Measurements from ENCODE around the gene WBP4. TPM values are rescaled to one million over a fixed set of nuclear protein-coding genes. Genes with fewer than 3 reads are reported as not detected.

Gene WBP4
- total and polyA plus RNA-seq, 7 donors: 5.1 to 25.0 (median 11.6) TPM

DNA sequence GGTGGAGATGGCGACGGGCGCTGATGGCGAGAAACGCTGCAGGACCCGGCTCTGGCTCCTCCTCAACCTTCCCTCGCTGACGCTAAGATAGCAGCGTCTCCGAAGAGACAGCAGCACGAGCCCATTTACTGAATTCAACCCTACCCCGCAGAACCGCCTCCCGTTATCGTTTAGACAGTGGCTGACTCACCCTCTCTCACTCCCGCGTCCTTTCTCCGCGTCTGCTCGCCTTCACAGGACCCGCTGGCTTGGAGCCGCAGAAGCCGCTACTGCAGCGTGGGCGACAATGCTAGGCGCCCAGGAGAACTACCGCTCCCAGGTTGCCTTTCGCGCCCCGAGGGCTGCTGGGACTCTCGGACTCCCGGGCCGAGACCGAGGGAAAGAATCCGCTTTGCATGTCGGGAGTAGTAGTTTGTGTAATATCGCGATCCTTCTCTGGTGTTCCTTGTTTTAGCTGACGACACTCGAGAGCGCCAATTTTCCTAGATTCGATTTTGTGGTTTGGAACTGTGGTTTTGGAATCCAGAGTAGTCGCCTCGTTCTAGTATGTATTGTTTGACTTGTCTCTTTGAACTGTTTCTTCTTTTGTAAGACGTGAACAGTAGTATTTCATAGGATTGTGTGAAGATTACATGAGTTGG, 71.3 kb downstream of the WBP4 start, which contains the start of gene KBTBD6:
TSS of gene KBTBD6 (minus strand) at position 291 of the 641 bp plus-strand sequence. CDS start 291 bp downstream, outside the sequence.
- peak; percentile 97 for DNase-seq
- Histone ChIP-seq H3K36me3 (no peaks in the 10 kb centered on the region), H3K4me1 (peaks cover 0 to 43% (median 32%) of the 10 kb centered on the region in 4 donors), H3K4me3 (peak within 1 kb of the TSS; percentile 66 to 85 (median 78)), H3K9me3 (no peaks in the 10 kb centered on the region), H3K27ac (peak within 1 kb of the TSS; percentile 90 to 93 (median 91)), H3K27me3 (no peaks in the 10 kb centered on the region)
- intact Hi-C loops (cut with DNase I): loop anchor here (1.0 to 2.0 kb wide), 3 partner anchors 62 to 131 kb away; partner anchors contain the start of genes KBTBD7, MTRF1 and WBP4
- 0% methylated on average over 45 of the region's 45 CpGs for WGBS, 2 donors
- TF ChIP-seq, protein P1, sequence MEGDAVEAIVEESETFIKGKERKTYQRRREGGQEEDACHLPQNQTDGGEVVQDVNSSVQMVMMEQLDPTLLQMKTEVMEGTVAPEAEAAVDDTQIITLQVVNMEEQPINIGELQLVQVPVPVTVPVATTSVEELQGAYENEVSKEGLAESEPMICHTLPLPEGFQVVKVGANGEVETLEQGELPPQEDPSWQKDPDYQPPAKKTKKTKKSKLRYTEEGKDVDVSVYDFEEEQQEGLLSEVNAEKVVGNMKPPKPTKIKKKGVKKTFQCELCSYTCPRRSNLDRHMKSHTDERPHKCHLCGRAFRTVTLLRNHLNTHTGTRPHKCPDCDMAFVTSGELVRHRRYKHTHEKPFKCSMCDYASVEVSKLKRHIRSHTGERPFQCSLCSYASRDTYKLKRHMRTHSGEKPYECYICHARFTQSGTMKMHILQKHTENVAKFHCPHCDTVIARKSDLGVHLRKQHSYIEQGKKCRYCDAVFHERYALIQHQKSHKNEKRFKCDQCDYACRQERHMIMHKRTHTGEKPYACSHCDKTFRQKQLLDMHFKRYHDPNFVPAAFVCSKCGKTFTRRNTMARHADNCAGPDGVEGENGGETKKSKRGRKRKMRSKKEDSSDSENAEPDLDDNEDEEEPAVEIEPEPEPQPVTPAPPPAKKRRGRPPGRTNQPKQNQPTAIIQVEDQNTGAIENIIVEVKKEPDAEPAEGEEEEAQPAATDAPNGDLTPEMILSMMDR (IDR thresholded peaks at IDR 0.05): no peak
- peak; percentile 38 to 59 for TF ChIP-seq POLR2A (IDR thresholded peaks at IDR 0.05)
- TF ChIP-seq EP300 (IDR thresholded peaks at IDR 0.05): peak in 1 of 4 donors; percentile 54
- peak; percentile 86 to 95 (median 93) for TF ChIP-seq POLR2AphosphoS5 (IDR thresholded peaks at IDR 0.05)

Small RNAs within 50 kb of the gene (small RNA-seq; reads per million reads assigned to genes)
- 0 to 0.29 (median 0.11) reads per million in 3 donors for gene MIR3168
- gene RN7SL597P: 0 reads per million in 3 donors

Other genes starting within 250 kb of the WBP4 start
- gene ELF1, start 42.2 kb upstream of the WBP4 start, total RNA-seq: 10 to 100 TPM; 47.4 to 68.5 (median 58.0) TPM
- 10 to 100 TPM; 31.8 to 45.3 (median 35.1) TPM for gene ELF1, start 42.2 kb upstream of the WBP4 start, polyA plus RNA-seq
- gene KBTBD6, start 71.3 kb downstream of the WBP4 start, total RNA-seq: 10 to 100 TPM in 2 of 4 donors, 1 to 10 TPM in 2; 6.7 to 10.7 (median 9.9) TPM
- 1 to 10 TPM; 1.2 to 3.9 (median 1.4) TPM for gene KBTBD6, start 71.3 kb downstream of the WBP4 start, polyA plus RNA-seq
- gene KBTBD7, start 133.1 kb downstream of the WBP4 start, total RNA-seq: 10 to 100 TPM in 1 of 4 donors, 1 to 10 TPM in 3; 5.6 to 10.2 (median 8.0) TPM
- gene KBTBD7, start 133.1 kb downstream of the WBP4 start, polyA plus RNA-seq: 1 to 10 TPM; 1.2 to 2.8 (median 1.8) TPM
- 10 to 100 TPM; 12.5 to 19.9 (median 15.0) TPM for gene MTRF1, start 202.1 kb downstream of the WBP4 start, total RNA-seq
- 10 to 100 TPM in 1 of 3 donors, 1 to 10 TPM in 2; 9.0 to 12.3 (median 9.7) TPM for gene MTRF1, start 202.1 kb downstream of the WBP4 start, polyA plus RNA-seq
- gene NAA16, start 249.8 kb downstream of the WBP4 start, total RNA-seq: 10 to 100 TPM; 15.2 to 24.4 (median 18.1) TPM
- gene NAA16, start 249.8 kb downstream of the WBP4 start, polyA plus RNA-seq: 1 to 10 TPM; 2.5 to 6.6 (median 6.0) TPM